Activated CD4-positive, alpha-beta T cell treated with anti-CD3 and anti-CD28 coated beads for 48 hours (primary cell): ENCODE results near the gene JOSD2.
A peak's percentile ranks its signal among the peaks of the same experiment; 100 is the strongest.
"Not testable (repeated sequence)": the region's sequence is repeated elsewhere in the genome, so short reads cannot be mapped to it uniquely, and the experiment has no call there.

Experiments used
- DNase-seq: peaks from one replicate; pipeline ENCODE4 v3.0.0-alpha.2; 2020

Gene JOSD2

GRCh38 chr19:50546527-50547221 is 35.7 kb upstream of the JOSD2 start:
- DNase-seq = no peak

- DNase-seq = no peak
These were observed 32.0 kb upstream of the JOSD2 start for GRCh38 chr19:50542943-50543342.

GRCh38 chr19:50537769-50538230 is 26.8 kb upstream of the JOSD2 start:
- peak; percentile 85 for DNase-seq

GRCh38 chr19:50537306-50537685 is 26.3 kb upstream of the JOSD2 start:
- no peak for DNase-seq

- DNase-seq = no peak
These were observed 25.8 kb upstream of the JOSD2 start for GRCh38 chr19:50536662-50537305.

GRCh38 chr19:50535672-50536187 is 24.7 kb upstream of the JOSD2 start:
- no peak for DNase-seq

- no peak for DNase-seq
These were observed 23.5 kb upstream of the JOSD2 start for GRCh38 chr19:50534478-50534877.

GRCh38 chr19:50532952-50533351 is 22.0 kb upstream of the JOSD2 start:
- DNase-seq = no peak

GRCh38 chr19:50531171-50531612 is 20.2 kb upstream of the JOSD2 start:
- DNase-seq = no peak

- not testable (repeated sequence) for DNase-seq
These were observed 17.1 kb upstream of the JOSD2 start for GRCh38 chr19:50528052-50528451.

- DNase-seq = no peak
These were observed 11.9 kb upstream of the JOSD2 start for GRCh38 chr19:50522881-50523280.

- no peak for DNase-seq
These were observed 10.0 kb upstream of the JOSD2 start for GRCh38 chr19:50520822-50521465.

- no peak for DNase-seq
These were observed 8.1 kb upstream of the JOSD2 start for GRCh38 chr19:50519006-50519575.

- DNase-seq = peak; percentile 45
These were observed 7.4 kb upstream of the JOSD2 start for GRCh38 chr19:50518091-50519005.

GRCh38 chr19:50517704-50518075 is 6.7 kb upstream of the JOSD2 start:
- DNase-seq = no peak

GRCh38 chr19:50516964-50517703 is 6.1 kb upstream of the JOSD2 start:
- no peak for DNase-seq

GRCh38 chr19:50516456-50516855 is 5.5 kb upstream of the JOSD2 start:
- DNase-seq = no peak

GRCh38 chr19:50515168-50515561 is 4.2 kb upstream of the JOSD2 start:
- no peak for DNase-seq

- no peak for DNase-seq
These were observed 3.6 kb upstream of the JOSD2 start for GRCh38 chr19:50514346-50515167.

- DNase-seq = no peak
These were observed 2.9 kb upstream of the JOSD2 start, which contains the start of gene ASPDH for GRCh38 chr19:50513746-50514345. TSS of gene ASPDH (minus strand) at chr19:50513913. CDS start at chr19:50513823, 90 bp downstream.
